Skeletal muscle satellite cell (primary cell): ENCODE data around the gene GPR173.
A peak's percentile ranks its signal among the peaks of the same experiment; 100 is the strongest.

ENCODE experiments used
- H3K27me3 ChIP-seq: 2 replicates; pipeline ENCODE4 v1.7.0; 2013; ENCODE audit warnings: low read length; ENCODE audit not compliant: control insufficient read depth, insufficient read depth
- H3K36me3 ChIP-seq: 2 replicates; pipeline ENCODE4 v1.7.0; 2013; ENCODE audit warnings: mild to moderate bottlenecking, control low read depth, low read length; ENCODE audit not compliant: insufficient read depth
- H3K4me1 ChIP-seq: 2 replicates; pipeline ENCODE4 v1.7.0; 2013; ENCODE audit warnings: low read length; ENCODE audit not compliant: control insufficient read depth, insufficient read depth
- H3K4me2 ChIP-seq: 2 replicates; pipeline ENCODE4 v1.7.0; 2013; ENCODE audit warnings: mild to moderate bottlenecking, low read length
- H3K4me3 ChIP-seq: 2 replicates; pipeline ENCODE4 v1.7.0; 2013; ENCODE audit warnings: low read length
- H3K9ac ChIP-seq: 2 replicates; pipeline ENCODE4 v1.7.0; 2013; ENCODE audit warnings: mild to moderate bottlenecking, low read depth, low read length, moderate library complexity
- H3K9me3 ChIP-seq: replicated peaks from 2 replicates; pipeline ENCODE4 v1.7.0; 2013; ENCODE audit warnings: mild to moderate bottlenecking, control low read depth, low read length

GPR173 gene

DNA sequence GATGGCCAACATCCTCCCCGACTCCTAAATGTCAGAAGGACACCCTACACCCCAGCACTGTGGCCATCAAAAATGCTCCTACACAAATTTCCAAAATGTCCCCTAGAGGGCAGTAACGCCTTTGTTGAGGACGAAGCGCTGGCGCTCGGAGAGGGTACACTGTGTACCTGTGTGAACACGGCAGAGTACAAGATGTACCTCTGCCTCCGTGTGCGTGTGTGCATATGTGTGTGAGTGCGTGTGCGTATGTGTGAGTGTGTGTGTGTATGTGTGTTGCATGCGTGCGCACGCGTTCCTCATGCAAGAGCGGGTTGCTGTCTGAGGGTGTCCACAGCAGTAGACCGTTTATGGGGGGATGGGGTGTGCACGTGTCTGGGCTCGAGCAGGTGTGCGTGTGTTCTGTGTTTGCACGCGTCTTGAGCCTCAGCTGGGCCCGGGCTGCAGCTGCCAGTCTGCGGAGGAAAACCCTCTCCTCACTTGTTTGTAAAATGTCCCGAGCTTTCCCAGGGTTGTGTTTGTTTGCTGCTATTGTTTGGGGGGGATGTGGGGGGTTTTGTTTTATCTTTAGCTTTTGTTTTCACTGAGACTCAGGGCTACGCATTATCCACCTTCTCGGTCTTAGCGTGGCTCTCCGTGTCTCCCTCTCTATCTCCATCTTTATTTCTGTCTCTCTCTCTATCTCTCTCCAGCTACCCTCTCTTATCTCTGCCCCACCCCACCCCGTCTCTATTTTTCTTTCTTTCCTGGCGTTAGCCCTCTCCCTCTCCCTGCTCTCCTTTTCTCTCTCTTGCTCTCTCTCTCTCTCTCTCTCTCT is 23.2 kb downstream of the GPR173 start:
- Histone ChIP-seq H3K4me2 (peak overlapping the region; percentile 84), H3K36me3 (peaks cover 3% of the 10 kb centered on the region), H3K4me3 (peak overlapping the region; percentile 65), H3K4me1 (peaks cover 7% of the 10 kb centered on the region), H3K27me3 (peaks cover 4% of the 10 kb centered on the region), H3K9ac (no peak overlapping the region), H3K9me3 (no peaks in the 10 kb centered on the region)

DNA sequence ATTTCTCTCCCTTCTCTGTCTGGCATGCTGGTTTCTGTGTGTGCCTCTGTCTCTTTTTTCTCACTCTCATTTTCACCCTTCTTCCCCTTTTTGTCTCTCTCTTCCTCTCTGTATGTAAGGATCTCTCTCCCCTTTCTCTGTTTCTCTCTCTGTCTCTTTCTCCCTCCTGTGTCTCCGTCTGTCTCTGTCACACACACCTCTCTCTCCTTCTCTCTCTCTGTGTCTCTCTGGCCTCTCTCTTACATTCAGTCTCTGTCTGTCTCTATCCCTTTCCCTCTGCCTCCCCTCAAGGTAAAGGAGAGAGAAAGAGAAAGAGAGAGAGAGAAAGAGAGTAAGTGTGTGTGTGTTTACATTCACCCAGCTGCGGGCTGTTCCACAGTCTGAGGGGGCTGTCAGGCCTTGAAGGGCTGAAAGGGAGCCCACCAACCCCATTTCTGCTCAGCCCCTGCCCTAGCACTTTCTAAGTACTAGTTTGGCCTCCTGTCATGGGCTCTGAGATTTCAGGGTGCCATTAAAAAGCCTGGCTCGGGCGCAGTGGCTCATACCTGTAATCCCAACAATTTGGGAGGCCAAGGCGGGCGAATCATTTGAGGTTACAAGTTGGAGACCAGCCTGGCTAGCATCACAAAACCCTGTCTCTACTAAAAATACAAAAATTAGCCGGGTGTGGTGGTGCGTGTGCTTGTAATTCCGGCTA is 24.0 kb downstream of the GPR173 start:
- Histone ChIP-seq H3K4me3 (no peak overlapping the region), H3K36me3 (peaks cover 4% of the 10 kb centered on the region), H3K9ac (no peak overlapping the region), H3K4me1 (peaks cover 7% of the 10 kb centered on the region), H3K4me2 (peak overlapping the region; percentile 84), H3K9me3 (no peaks in the 10 kb centered on the region), H3K27me3 (no peaks in the 10 kb centered on the region)

DNA sequence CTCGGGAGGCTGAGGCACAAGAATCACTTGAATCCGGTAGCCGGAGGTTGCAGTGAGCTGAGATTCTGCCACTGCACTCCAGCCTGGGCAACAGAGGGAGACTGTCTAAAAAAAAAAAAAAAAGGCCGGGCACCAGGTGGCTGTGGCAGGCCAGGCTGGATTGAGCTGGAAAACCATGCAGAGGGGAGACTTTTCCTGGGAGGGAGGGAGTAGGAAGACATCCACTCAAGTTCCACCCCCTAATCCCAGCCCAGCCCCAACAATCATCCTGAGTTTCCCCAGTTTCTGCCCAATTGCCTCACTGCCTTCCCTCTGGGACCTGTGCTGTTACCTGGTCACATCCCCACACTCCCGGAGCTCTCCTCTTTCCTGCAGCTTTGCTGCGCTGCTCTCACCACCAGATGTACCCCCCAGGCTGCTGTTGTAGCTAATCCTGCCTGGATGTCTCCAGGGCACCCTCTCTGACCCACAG is 24.6 kb downstream of the GPR173 start:
- Histone ChIP-seq H3K36me3 (peaks cover 4% of the 10 kb centered on the region), H3K4me1 (peaks cover 7% of the 10 kb centered on the region), H3K4me2 (no peak overlapping the region), H3K9me3 (no peaks in the 10 kb centered on the region), H3K27me3 (no peaks in the 10 kb centered on the region), H3K4me3 (no peak overlapping the region), H3K9ac (no peak overlapping the region)

DNA sequence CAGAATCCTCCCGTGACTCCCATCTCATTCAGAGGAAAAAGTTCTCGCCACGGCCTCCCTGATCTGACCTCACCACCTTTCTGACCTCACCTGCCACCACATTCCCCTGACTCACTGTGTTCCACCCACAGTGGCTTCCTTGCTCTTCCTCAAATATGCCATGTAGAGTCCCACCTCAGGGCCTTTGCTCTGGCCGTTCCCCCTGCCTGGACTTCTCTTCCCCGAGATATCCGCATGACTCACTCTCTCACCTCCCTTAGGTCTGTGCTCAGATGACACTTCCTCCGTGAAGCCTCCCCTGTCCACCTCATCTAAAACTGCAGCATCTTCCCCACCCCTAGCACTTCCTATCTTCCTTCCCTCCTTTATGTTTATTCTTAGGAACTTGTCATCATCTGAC is 26.4 kb downstream of the GPR173 start:
- peaks cover 4% of the 10 kb centered on the region for H3K36me3 ChIP-seq
- H3K4me2 ChIP-seq, result no peak overlapping the region
- H3K4me3 ChIP-seq, result no peak overlapping the region
- no peaks in the 10 kb centered on the region for H3K9me3 ChIP-seq
- H3K27me3 ChIP-seq, result no peaks in the 10 kb centered on the region
- H3K9ac ChIP-seq, result no peak overlapping the region
- H3K4me1 ChIP-seq, result peaks cover 7% of the 10 kb centered on the region

DNA sequence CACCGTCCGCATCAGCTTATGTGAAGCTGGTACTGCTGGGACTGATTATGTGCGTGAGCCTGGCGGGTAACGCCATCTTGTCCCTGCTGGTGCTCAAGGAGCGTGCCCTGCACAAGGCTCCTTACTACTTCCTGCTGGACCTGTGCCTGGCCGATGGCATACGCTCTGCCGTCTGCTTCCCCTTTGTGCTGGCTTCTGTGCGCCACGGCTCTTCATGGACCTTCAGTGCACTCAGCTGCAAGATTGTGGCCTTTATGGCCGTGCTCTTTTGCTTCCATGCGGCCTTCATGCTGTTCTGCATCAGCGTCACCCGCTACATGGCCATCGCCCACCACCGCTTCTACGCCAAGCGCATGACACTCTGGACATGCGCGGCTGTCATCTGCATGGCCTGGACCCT is 28.1 kb downstream of the GPR173 start:
- Histone ChIP-seq H3K9me3 (no peaks in the 10 kb centered on the region), H3K4me2 (no peak overlapping the region), H3K9ac (no peak overlapping the region), H3K4me1 (peaks cover 6% of the 10 kb centered on the region), H3K4me3 (no peak overlapping the region), H3K27me3 (no peaks in the 10 kb centered on the region), H3K36me3 (peaks cover 4% of the 10 kb centered on the region)

DNA sequence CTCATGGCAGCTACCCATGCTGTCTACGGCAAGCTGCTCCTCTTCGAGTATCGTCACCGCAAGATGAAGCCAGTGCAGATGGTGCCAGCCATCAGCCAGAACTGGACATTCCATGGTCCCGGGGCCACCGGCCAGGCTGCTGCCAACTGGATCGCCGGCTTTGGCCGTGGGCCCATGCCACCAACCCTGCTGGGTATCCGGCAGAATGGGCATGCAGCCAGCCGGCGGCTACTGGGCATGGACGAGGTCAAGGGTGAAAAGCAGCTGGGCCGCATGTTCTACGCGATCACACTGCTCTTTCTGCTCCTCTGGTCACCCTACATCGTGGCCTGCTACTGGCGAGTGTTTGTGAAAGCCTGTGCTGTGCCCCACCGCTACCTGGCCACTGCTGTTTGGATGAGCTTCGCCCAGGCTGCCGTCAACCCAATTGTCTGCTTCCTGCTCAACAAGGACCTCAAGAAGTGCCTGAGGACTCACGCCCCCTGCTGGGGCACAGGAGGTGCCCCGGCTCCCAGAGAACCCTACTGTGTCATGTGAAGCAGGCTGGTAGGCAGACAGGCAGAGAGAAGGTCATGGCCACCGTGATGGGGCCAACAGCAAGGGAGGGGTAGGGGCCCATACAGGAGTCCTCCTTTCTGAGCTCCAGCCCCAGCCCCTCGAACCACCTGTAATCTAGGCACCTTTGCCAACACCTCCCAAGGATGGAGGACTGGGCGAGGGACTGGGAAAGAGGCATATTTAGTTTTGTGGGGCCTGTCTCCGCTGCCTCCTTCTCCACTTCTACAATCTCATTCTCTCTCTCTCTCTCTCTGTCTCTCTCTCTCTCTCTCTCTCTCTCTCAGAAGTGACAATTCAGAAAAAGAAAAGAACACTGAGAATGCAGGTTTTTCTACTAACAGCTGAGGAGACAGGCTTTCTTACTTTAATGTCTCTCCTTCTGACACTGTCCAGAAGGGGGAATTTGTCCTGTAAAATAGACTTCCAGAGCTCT is 28.9 kb downstream of the GPR173 start:
- no peak overlapping the region for H3K4me3 ChIP-seq
- H3K4me2 ChIP-seq, result no peak overlapping the region
- no peak overlapping the region for H3K9ac ChIP-seq
- no peaks in the 10 kb centered on the region for H3K27me3 ChIP-seq
- no peaks in the 10 kb centered on the region for H3K4me1 ChIP-seq
- H3K9me3 ChIP-seq, result no peaks in the 10 kb centered on the region
- H3K36me3 ChIP-seq, result peaks cover 4% of the 10 kb centered on the region

DNA sequence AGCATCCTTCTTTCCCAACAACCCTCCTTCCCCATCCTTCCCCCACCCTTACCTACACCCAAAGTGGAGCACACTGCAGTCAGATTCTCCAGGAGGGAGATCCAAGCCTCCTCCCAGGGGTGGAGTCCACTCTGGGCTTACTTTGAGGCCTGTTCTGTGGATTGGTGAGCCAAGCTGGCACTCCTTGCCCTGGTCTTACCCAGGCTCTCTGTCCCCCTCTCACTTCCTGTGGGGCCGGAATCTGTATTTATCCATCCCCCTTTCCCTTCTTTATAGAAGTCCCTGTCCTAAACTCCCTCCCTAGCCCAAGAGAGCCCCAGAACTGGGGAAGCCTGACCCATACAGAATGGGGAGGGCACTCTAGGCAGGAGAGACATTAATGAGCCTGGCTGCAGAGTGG is 30.4 kb downstream of the GPR173 start:
- Histone ChIP-seq H3K4me3 (no peak overlapping the region), H3K4me2 (no peak overlapping the region), H3K9me3 (no peaks in the 10 kb centered on the region), H3K36me3 (peaks cover 4% of the 10 kb centered on the region), H3K4me1 (peaks cover 10% of the 10 kb centered on the region), H3K27me3 (no peaks in the 10 kb centered on the region), H3K9ac (no peak overlapping the region)

DNA sequence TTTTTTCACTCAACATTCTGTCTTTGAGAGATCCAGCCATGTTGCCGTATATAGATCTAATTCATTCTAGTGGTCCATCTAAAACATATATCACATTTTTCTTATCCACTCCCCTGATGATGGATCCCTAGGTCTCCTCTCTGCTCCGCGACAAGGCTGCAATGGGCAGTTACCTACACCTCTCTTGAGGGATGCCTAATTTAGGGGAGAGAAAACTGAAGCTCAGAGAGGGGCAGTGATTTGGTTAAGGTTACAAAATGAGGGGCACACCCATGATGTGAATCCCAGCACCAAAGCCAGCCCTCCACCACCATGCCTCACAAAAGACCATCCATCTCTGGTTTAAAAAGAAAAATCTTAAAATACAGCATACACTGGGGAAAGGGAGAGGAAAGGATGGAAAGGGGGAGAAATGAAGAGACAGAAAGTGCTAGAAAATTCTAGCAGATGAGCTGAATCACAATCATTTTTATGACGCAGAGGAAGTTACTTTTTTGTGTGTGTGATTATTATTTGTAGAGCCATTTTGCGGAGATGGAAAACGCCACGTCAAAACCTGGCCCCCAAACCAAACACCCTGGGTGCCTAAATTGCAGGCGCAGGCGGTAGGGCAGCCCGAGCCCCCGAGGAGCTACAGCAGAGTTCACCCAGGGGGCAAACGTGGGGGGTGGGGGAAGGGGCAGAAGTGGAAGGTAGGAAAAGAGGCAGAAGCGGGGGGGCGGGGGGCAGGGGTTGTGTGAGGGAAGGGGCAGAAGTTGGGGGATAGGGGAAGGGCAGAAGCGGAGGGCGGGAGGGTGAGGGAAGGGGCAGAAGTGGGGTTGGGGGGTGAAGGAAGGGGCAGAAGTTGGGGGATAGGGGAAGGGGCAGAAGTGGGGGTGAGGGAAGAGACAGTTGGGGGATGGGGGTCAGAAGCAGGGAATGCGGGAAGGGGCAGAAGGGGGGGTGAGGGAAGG is 32.3 kb downstream of the GPR173 start:
- Histone ChIP-seq H3K27me3 (no peaks in the 10 kb centered on the region), H3K36me3 (peaks cover 14% of the 10 kb centered on the region), H3K9me3 (no peaks in the 10 kb centered on the region), H3K4me2 (peak overlapping the region; percentile 51), H3K9ac (no peak overlapping the region), H3K4me3 (no peak overlapping the region), H3K4me1 (peaks cover 12% of the 10 kb centered on the region)

DNA sequence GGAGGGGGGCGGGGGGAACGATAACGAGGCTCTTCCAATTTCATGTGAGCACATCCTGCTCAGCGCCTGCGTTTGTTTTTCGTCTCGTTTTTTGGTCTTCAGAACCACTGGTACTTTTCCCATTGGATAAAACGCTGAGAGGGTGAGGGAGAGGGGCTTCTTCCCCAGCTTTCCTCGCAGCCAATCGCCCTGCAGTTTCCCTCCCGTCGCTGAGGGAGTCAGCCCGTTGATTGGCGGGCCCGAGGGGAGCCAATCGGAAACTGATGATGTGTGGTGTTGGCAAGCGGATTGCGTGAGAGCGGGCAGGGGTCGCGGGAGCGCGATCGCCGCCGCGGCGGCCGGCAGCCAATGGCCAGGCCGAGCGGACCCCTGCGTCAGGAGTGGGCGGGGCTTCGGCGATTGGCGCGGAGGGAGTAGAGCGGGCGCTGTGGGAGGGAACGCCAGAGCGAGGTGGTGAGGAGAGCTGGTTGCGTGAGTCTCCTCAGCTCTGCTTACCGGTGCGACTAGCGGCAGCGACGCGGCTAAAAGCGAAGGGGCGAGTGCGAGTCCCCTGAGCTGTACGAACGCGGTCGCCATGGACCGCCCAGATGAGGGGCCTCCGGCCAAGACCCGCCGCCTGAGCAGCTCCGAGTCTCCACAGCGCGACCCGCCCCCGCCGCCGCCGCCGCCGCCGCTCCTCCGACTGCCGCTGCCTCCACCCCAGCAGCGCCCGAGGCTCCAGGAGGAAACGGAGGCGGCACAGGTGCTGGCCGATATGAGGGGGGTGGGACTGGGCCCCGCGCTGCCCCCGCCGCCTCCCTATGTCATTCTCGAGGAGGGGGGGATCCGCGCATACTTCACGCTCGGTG is 33.6 kb downstream of the GPR173 start, which contains the start of gene TSPYL2:
TSS of gene TSPYL2 (plus strand) at position 443 of the 848 bp plus-strand sequence. CDS start at position 575, 132 bp downstream.
- H3K4me3 ChIP-seq, result peak within 1 kb of the TSS; percentile 78
- peaks cover 12% of the 10 kb centered on the region for H3K4me1 ChIP-seq
- no peaks in the 10 kb centered on the region for H3K9me3 ChIP-seq
- no peaks in the 10 kb centered on the region for H3K27me3 ChIP-seq
- H3K36me3 ChIP-seq, result peaks cover 16% of the 10 kb centered on the region
- H3K9ac ChIP-seq, result peak within 1 kb of the TSS; percentile 81
- H3K4me2 ChIP-seq, result peak within 1 kb of the TSS; percentile 93
